ENCODE results near the gene TAF1L.
"Not testable (repeated sequence)": the region's sequence is repeated elsewhere in the genome, so short reads cannot be mapped to it uniquely, and the experiment has no call there.

The TAF1L gene, protein sequence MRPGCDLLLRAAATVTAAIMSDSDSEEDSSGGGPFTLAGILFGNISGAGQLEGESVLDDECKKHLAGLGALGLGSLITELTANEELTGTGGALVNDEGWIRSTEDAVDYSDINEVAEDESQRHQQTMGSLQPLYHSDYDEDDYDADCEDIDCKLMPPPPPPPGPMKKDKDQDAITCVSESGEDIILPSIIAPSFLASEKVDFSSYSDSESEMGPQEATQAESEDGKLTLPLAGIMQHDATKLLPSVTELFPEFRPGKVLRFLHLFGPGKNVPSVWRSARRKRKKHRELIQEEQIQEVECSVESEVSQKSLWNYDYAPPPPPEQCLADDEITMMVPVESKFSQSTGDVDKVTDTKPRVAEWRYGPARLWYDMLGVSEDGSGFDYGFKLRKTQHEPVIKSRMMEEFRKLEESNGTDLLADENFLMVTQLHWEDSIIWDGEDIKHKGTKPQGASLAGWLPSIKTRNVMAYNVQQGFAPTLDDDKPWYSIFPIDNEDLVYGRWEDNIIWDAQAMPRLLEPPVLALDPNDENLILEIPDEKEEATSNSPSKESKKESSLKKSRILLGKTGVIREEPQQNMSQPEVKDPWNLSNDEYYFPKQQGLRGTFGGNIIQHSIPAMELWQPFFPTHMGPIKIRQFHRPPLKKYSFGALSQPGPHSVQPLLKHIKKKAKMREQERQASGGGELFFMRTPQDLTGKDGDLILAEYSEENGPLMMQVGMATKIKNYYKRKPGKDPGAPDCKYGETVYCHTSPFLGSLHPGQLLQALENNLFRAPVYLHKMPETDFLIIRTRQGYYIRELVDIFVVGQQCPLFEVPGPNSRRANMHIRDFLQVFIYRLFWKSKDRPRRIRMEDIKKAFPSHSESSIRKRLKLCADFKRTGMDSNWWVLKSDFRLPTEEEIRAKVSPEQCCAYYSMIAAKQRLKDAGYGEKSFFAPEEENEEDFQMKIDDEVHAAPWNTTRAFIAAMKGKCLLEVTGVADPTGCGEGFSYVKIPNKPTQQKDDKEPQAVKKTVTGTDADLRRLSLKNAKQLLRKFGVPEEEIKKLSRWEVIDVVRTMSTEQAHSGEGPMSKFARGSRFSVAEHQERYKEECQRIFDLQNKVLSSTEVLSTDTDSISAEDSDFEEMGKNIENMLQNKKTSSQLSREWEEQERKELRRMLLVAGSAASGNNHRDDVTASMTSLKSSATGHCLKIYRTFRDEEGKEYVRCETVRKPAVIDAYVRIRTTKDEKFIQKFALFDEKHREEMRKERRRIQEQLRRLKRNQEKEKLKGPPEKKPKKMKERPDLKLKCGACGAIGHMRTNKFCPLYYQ (N-terminal part only)

DNA sequence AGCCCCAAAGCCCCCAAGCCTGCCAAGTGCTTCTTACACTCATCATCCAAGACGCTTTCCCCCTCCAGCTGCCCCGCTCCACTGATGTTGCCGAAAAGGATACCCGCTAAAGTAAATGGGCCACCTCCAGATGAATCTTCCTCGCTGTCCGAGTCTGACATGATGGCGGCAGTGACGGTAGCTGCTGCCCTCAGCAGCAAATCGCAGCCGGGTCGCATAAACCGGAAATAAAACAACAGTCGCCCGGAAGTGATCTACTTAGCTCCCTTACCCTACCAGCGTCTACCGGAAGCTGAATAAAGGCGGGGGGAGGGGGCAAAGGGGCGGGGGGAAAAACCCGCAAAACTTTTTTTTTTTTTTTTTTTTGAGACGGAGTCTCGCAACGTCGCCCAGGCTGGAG is at the start of gene TAF1L:
Gene TAF1L, minus strand, starts transcription at position 308 of the 400 bp plus-strand sequence. Its CDS starts 90 bp downstream, at position 218.
- DNase-seq = no peak

DNA sequence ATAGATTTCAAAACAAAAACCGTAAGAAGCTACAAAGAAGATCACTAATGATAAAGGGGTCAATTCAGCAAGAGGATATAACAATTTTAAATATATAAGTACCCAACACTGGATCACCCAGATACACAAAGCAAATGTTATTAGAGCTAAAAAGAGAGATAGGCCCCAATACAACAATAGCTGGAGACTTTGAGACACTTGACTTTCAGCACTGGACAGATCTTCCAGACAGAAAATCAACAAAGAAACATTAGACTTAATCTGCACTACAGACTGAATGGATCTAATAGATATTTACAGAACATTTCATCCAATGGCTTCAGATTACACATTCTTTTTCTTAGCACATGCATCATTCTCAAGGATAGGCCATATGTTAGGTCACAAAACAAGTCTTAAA is 46.3 kb upstream of the TAF1L start:
- no peak for DNase-seq

DNA sequence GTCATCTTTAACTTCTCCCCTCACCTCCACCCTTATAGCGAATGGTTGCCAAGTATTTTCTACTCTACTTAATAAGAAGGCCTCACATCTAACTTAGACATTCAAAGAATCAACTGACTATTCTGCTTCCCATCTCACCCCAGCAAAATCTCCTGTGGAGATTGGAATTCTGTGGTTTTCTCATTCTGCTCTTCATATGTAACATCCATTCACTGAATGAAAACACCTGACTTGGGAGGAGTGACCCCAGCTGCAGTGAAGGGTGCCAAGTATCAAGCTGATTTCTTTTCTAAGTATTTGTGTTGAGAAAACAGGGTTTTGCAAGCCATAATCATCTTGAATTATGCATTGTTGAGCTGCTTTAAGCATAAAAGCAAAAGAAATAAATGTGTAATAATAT is 42.5 kb upstream of the TAF1L start:
- DNase-seq = no peak

DNA sequence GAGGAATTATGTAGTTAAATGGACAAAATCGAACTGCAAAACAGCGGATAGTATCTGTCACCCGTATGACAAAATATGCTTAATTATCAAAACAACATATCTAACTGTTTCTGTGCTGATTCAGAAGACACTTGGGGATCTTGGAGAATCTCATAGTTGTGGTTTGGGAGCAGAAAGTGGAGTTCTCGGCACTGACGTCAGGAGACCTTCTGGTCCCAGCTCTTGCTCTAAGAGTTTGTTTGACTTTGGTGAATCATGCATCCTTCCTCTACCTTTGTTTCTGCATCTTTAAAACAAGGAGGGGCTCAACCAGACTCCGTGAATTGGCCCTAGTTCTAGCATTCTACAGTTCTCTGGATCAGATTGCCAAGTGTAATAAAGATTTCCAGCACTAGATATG is 37.0 kb upstream of the TAF1L start:
- no peak for DNase-seq

DNA sequence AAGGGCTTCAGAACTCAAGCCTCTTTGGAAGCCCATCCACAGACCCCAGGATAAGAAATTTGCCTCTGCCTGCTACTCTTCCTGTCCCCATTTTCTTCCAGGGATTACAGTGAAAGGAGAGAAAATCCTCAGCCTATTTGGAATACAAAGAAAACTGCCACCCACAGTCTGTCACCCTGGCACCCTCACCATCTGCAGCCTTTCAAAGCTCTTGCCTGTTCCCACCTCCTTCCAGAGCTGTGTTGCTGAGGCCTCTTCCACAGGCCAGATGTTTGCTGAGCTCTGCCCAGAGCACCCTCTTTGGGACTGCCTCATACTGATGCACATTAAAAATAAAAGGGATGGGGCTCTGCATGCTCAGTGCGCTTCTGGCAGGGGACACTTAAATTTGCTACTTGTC is 35.9 kb upstream of the TAF1L start:
- no peak for DNase-seq

DNA sequence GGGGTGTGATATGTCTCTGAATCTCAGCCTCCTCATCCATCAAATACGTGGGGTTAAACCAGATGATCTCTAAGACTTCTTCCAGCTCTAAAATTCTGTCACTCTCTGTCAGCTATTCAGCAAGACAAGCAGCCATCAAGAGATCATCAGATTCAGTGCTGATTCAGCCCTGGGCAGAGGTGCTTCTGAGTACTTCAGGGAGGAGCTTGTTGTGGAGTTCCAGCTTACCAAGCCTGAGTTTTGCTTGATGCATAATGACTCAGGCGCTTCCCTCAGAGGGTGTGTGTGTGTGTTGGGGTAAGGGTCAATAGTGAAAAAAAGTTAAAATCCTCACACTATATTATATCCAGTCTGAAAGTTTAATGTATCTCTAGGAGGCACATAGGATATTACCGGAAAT is 29.6 kb upstream of the TAF1L start:
- no peak for DNase-seq

DNA sequence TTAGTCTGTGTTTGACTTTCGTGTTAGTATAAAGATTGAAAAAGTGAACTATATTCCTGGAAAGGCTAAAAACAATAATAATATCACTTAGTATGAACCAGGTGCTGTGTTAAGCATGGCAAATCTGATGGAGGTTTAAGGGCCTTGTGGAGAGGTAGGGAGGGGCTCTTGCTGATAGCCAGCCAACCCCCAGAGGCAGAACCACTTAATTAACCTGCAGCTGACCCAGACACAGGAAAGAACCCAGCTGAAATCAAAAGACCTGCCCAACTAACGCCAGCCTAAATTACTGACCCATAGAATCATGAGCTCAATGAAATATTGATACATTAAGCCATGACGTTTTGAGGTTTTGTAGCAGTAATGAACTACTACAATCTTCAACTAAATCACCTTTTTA is 28.3 kb upstream of the TAF1L start:
- DNase-seq = no peak

DNA sequence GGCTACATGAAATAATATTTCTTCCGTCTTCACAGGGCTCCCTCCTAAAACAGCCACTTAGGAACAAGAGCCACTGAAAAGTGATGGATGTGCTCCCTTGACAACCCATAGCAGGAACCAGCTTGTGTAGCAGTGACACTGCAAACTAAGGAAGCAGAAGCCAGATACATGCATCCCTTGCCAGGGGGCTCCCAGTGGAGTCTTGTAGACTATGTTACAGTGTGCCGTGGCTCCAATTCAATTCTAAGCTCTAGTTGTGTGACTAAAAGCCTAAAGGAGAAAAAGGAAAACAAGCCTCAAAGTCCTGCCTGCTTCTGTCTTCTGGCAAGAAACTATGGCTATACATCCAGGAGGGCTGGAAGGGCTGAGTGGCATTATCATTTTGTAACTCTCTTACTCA is 12.2 kb upstream of the TAF1L start:
- no peak for DNase-seq

DNA sequence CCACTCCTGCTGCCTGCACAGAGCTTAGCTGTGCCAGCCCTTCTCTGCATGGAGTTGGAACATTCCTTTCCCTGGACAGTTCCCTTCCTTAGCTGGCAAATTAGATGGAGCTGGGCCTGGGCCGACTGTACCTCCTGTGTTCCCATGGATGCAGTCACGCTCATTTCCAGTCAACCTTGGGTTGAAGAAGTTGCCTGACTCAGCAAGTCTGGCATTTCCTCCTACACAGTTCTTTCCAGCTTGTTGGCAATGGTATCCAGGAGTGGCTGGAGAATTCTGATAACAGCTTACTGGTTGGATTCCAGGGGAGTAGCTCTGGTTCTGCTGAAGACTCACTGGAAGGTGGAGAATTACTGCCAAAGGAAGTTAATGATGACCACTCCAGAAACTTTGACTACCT is 9.2 kb upstream of the TAF1L start:
- DNase-seq = no peak

DNA sequence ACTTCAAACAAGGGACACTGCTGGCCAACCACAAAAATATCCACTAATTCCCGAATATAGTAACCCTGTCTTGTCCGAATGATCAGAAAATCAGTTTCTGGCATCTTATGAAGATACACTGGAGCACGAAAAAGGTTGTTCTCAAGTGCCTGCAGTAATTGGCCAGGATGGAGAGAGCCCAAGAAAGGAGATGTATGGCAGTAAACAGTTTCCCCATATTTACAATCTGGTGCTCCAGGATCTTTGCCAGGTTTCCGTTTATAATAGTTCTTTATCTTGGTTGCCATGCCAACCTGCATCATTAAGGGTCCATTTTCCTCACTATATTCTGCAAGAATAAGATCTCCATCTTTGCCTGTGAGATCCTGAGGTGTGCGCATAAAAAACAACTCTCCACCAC is 2.3 kb downstream of the TAF1L start:
- not testable (repeated sequence) for DNase-seq

DNA sequence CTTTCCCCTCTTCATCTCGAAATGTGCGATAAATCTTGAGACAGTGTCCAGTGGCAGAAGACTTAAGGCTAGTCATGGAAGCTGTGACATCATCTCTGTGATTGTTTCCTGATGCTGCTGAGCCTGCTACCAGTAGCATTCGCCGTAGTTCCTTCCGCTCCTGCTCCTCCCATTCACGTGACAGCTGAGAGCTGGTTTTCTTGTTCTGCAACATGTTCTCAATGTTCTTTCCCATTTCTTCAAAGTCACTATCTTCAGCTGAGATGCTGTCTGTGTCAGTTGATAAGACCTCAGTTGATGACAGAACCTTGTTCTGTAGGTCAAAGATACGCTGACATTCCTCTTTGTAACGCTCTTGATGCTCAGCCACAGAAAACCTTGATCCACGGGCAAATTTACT is 3.5 kb downstream of the TAF1L start:
- DNase-seq = no peak

DNA sequence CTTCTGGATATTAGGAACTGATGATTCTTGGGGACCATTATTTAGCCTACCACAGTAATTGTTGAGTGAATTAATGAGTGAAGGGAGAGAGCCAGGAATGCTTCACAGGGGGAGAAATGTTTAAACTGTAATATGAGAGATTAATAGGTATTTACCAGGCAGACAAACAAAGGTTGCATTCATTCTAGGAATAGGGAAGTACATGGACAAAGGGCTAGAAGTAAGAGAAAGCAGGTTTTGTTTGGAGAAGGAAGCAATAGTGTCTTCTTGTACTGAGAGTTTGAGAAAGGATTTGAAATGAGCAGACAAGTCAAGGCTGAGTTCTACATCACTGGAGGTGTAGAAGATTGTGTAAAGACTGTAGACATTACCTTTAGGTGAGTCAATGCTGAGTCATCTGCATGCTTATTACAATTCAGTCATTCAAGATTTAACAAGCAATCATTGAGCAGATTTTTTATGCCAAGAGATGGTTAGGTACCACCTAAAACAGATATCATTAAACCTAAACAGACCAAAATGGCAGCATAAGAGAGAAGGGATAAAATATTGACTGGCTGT is 8.0 kb downstream of the TAF1L start:
- no peak for DNase-seq

DNA sequence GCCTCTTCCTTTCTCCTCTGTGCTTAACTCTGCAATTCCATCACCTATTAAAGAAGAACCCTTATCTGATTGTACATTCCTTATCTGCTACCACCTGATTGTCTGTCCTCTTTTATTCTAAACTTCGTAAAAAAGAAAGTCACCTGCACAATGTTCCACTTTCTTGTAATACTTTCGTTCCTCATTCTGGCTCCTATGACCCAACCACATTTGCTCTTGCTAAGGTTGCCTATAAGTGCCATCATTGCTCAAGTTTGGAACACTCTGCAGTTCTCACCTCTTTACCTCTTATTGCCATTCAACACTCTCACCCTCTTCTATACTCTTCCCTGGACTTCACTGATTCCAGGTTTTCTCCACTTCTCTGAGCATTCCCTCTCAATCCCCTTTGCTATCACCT is 10.1 kb downstream of the TAF1L start:
- DNase-seq = no peak

DNA sequence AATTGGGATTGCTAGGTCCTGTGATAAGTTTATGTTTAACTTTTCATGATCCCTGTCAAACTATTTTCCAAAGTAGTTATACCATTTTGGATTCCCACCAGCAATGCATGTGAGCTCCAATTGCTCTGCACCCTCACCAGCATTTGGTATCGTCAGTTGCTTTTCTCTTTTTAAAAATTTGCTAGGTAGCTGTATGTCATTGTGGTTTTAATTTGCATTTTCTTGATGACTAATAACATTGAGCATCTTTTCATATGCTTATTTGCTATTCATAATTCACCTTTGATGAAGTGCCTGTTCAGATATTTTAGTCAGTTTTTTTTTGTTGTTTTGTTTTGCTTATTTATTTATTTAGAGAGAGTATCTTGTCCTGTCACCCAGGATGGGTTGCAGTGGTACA is 12.5 kb downstream of the TAF1L start:
- DNase-seq = no peak

DNA sequence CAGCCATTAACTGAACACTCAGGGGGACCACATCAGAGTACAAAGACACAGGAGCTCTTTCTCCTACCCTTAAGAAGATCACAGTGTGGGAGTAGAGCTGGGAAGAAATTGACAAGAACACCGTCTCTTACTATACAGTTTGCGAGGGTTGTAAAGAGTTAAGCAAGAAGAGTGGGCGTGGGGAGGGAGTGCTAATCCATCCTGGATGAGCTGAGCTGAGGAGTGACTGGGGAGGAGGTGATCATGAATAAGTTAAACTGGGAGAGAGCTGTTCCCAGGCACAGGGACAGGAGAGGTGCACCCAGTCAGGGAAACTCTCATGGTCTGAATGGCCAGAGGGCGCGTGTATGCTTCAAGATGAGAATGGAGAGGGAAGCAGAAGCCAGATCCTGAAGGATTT is 17.2 kb downstream of the TAF1L start:
- no peak for DNase-seq

DNA sequence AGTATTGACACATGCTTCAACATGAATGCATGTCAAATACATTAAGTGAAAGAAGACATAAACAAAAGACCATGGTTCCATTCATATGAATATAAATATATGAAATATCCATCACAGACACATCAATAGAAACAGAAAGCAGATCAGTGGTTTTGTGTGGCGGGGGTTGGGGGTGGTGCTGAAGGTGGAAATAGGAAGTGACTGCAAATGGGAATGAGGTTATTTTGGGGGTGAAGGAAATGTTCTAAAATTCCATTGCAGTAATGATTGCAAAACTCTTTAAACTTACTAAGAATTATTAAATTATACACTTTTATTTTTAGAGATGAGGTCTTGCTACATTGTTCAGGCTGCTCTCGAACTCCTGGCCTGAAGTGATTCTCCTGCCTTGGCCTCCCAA is 28.7 kb downstream of the TAF1L start:
- DNase-seq = no peak

DNA sequence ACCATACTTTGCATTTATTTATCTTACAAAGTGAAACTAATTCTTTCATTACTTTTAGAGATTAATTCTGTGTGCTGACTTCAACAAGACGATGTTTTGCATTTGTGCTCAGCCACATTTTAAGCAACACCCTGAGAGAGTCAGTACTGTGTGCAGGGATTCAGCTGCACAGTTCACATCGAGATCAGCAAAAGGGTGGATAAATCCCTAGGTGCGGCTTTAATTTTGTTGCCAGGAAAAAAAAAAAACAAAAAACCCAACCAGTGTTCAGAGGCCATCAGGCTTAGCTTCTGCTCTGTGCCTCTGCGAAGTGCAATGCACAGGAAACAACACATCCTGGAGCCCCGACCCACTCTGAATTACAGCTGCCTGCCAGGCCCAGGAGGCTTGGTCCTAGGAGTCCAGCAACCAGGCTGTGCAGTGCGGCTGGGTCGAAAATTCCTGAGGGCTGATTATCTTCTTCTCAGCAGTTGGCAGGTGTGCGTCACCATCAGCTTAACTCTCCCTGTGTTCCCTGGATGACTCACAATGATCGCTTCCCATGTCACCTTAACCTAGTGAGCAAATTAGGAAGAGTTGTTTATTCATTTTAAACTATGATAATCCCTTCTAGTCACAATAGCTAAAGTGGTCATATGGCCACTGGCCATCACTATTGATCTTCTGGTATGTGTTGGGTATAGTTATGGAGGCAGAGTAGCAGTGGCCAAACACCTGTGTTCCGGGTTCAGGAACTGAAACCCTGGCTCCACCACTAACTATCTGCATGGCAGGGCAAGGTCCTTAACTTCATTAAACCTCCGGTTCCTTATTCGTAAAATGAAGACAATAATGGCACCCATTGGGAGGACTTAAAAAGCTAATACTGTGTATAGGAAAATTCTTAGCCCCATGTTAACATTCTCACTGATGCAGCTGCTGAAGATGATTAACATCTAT is 31.3 kb downstream of the TAF1L start:
- DNase-seq = peak; percentile 2

DNA sequence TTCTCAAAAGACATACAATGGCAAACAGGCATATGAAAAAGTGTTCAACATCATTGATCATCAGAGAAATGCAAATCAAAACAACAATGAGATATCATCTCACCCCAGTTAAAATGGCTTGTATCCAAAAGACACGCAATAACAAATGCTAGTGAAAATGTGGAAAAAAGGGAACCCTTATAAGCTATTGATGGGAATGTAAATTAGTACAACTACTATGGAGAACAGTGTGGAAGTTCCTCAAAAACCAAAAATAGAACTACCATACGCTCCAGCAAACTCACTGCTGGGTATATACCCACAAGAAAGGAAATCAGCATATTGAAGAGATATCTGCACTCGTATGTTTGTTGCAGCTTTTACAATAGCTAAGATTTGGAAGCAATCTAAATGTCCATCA is 36.4 kb downstream of the TAF1L start:
- DNase-seq = not testable (repeated sequence)

DNA sequence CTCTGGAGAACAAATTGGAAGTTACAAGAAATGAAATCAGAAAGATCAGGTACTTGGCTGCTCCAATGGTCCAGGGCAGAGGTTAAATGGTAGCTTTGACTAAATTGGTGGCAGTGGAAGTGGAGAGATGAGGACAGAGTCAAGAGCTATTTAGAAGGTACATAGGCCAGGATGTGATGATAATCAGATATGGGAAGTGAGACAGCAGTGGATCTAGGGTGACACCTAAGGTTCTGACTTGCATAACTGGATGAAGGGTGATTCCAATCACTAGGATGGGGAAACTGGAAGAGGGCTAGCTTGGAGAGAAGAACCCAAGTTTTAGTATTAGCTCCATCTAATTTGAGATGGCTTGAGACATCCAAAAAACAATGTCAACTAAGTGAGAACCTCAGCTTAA is 38.5 kb downstream of the TAF1L start:
- DNase-seq = no peak

DNA sequence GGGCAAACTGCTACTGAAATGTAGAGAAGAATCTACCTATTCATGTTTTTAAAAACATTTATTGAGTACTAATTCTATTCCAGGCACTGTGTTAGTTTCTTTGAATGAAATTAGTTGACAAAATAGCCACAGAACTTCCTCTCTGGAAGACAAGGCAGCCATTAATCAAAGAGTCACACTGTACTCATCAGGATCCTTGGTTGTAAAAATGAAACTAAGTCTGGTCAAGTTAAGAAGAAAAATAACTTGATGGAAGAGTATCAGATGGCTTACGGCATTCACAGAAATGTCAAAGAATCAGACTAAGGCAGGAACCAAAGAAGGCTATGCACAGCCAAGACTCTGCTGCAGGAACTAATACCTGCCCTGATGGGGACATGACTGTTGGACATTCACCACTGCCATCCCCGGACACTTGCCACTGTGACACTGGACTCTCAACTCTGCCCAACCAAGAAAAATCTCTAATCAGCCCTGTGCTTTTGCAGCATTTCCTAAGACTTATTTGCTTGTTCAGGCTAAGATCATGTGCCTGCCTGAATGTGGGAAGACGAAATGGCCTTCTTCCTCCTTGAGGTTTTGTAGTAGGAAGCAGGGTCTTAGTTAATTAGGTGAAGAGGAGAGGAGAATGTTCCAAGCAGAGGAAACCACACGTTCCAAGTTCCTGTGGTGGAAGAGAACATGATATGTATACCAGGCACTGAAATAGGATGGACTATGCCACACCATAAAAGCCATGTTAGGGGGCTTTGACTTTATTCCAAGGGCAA is 39.2 kb downstream of the TAF1L start:
- no peak for DNase-seq

DNA sequence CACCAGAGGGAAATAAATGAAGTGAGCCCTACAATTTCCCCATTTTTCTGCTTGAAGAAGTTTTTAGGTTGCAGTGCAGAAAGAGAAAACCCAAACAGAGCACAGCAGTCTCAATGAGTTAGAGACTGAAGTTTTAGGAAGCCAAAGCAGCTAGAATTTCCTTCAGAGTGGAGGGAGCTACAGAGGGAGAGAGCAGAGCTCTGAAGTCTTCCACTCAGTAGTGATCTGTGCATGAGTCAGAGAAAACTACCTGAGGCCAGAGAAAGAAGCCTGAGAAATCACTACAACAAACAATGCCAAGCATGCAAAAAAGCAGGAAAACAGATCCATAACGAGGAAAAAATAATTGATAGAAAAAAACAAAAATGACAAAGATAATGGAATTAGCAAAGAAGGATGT is 44.6 kb downstream of the TAF1L start:
- no peak for DNase-seq

All from DMS79 treated with DMSO at 0.1 percent for 48 hours (cell line).